Neural crest cell (in vitro differentiated cells): ENCODE measurements around the gene PFDN5. TPM values are rescaled to one million over a fixed set of nuclear protein-coding genes. Genes with fewer than 3 reads are reported as not detected.

ENCODE experiments used
- DNase-seq: peaks from one replicate; pipeline ENCODE4 v3.0.0; 2021; ENCODE audit warnings: low read depth, mixed read lengths, low spot score
- H3K27ac Mint-ChIP-seq: one replicate; pipeline ENCODE4 v1.8.0; 2021; ENCODE audit warnings: mild to moderate bottlenecking, mixed read lengths; ENCODE audit not compliant: unreplicated experiment
- H3K27me3 Mint-ChIP-seq: 2 replicates; pipeline ENCODE4 v1.8.0; 2021; ENCODE audit warnings: low read depth, mild to moderate bottlenecking, mixed read lengths
- H3K36me3 Mint-ChIP-seq: 2 replicates; pipeline ENCODE4 v1.8.0; 2021; ENCODE audit warnings: low read depth, mild to moderate bottlenecking, mixed read lengths
- H3K4me1 Mint-ChIP-seq: 2 replicates; pipeline ENCODE4 v1.8.0; 2021; ENCODE audit warnings: mixed read lengths
- H3K4me3 Mint-ChIP-seq: one replicate; pipeline ENCODE4 v1.8.0; 2021; ENCODE audit warnings: mild to moderate bottlenecking, mixed read lengths
- H3K9me3 Mint-ChIP-seq: 2 replicates; pipeline ENCODE4 v1.8.0; 2021; ENCODE audit warnings: mixed read lengths
- total RNA-seq: library from RNA; stranded (reverse); gene quantifications from 2 replicates; pipeline ENCODE4 v1.2.1, GENCODE V29; 2021
- TF ChIP-seq, protein P1 (sequence below): fragments of 200-600 bp; sonication (generic); conservative IDR thresholded peaks from 2 replicates; pipeline ENCODE4 v1.5.0; 2021; ENCODE audit warnings: antibody characterized with exemption, mild to moderate bottlenecking

The PFDN5 gene
- total RNA-seq, 1 donor from 2014 or later, result 326 TPM

GRCh38 chr12:53267999-53268629 lies 27.2 kb upstream of the PFDN5 start, which contains the start of gene ESPL1:
Gene ESPL1 (plus strand): TSS chr12:53268299. CDS start chr12:53268767, 468 bp downstream.
- no peaks in the 10 kb centered on the region for H3K27me3 Mint-ChIP-seq
- H3K36me3 Mint-ChIP-seq, result peaks cover 13% of the 10 kb centered on the region
- peak; percentile 71 for DNase-seq
- H3K4me3 Mint-ChIP-seq, result peak within 1 kb of the TSS; percentile 99
- H3K27ac Mint-ChIP-seq, result peak within 1 kb of the TSS; percentile 99
- TF ChIP-seq, protein P1, sequence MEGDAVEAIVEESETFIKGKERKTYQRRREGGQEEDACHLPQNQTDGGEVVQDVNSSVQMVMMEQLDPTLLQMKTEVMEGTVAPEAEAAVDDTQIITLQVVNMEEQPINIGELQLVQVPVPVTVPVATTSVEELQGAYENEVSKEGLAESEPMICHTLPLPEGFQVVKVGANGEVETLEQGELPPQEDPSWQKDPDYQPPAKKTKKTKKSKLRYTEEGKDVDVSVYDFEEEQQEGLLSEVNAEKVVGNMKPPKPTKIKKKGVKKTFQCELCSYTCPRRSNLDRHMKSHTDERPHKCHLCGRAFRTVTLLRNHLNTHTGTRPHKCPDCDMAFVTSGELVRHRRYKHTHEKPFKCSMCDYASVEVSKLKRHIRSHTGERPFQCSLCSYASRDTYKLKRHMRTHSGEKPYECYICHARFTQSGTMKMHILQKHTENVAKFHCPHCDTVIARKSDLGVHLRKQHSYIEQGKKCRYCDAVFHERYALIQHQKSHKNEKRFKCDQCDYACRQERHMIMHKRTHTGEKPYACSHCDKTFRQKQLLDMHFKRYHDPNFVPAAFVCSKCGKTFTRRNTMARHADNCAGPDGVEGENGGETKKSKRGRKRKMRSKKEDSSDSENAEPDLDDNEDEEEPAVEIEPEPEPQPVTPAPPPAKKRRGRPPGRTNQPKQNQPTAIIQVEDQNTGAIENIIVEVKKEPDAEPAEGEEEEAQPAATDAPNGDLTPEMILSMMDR, result peak; percentile 60
- H3K9me3 Mint-ChIP-seq, result no peaks in the 10 kb centered on the region
- peaks cover 35% of the 10 kb centered on the region for H3K4me1 Mint-ChIP-seq

DNA sequence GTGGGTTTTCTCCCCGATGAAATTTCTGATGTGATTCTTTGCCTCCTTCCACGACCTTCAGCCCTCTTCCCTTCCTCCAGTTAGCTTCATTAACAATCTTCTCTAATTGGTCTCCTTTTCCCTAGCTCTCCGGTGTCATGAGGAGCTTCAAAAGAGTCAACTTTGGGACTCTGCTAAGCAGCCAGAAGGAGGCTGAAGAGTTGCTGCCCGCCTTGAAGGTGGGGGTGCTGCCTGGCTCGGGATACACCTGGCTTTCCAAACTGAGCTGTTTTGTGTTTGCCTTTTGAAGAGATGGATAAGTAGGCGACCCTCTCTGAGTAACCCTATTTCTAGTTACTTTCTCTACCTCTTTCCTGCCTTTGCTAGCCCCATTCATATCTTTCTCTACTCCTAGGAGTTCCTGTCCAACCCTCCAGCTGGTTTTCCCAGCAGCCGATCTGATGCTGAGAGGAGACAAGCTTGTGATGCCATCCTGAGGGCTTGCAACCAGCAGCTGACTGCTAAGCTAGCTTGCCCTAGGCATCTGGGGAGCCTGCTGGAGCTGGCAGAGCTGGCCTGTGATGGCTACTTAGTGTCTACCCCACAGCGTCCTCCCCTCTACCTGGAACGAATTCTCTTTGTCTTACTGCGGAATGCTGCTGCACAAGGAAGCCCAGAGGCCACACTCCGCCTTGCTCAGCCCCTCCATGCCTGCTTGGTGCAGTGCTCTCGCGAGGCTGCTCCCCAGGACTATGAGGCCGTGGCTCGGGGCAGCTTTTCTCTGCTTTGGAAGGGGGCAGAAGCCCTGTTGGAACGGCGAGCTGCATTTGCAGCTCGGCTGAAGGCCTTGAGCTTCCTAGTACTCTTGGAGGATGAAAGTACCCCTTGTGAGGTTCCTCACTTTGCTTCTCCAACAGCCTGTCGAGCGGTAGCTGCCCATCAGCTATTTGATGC lies 26.4 kb upstream of the PFDN5 start:
- H3K36me3 Mint-ChIP-seq, result peaks cover 13% of the 10 kb centered on the region
- H3K27me3 Mint-ChIP-seq, result no peaks in the 10 kb centered on the region
- peaks cover 35% of the 10 kb centered on the region for H3K4me1 Mint-ChIP-seq
- DNase-seq, result no peak
- TF ChIP-seq, protein P1, result no peak
- peak overlapping the region; percentile 99 for H3K27ac Mint-ChIP-seq
- H3K9me3 Mint-ChIP-seq, result no peaks in the 10 kb centered on the region
- H3K4me3 Mint-ChIP-seq, result peak overlapping the region; percentile 99

DNA sequence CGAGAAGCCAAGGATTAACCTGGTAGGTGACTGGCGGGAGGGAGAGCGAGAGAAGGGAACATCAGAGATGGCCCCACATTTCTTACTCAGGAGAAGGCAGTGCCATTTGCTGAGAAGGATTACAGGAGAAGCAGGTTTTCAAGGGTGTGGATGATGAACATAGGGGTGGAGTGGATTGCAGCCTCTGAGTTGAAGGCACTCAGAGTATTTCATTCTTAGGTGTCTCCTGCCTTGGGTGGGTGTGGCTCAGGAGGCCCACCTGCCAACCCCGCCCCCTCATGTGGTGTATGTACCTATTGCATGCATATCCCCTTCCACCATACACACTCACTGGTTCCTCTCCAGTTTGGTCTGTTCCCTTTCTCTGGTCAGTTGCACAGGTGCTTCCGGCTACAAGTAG lies 20.9 kb upstream of the PFDN5 start:
- peaks cover 23% of the 10 kb centered on the region for H3K36me3 Mint-ChIP-seq
- H3K27me3 Mint-ChIP-seq, result no peaks in the 10 kb centered on the region
- DNase-seq, result no peak
- H3K4me1 Mint-ChIP-seq, result peaks cover 15% of the 10 kb centered on the region
- no peak overlapping the region for H3K27ac Mint-ChIP-seq
- TF ChIP-seq, protein P1, result no peak
- no peak overlapping the region for H3K4me3 Mint-ChIP-seq
- H3K9me3 Mint-ChIP-seq, result no peaks in the 10 kb centered on the region

DNA sequence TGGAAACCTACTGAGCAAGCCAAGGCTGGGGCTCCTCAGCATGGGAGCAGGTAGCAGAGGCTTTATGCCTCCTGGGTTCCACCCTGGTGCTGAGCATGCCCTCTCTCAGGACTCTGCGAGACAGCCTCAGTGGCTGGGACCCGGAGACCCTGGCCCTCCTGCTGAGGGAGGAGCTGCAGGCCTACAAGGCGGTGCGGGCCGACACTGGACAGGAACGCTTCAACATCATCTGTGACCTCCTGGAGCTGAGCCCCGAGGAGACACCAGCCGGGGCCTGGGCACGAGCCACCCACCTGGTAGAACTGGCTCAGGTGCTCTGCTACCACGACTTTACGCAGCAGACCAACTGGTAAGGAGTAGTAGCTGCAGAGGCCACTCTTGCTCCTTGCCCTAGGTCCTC lies 18.8 kb upstream of the PFDN5 start:
- peaks cover 5% of the 10 kb centered on the region for H3K4me1 Mint-ChIP-seq
- no peaks in the 10 kb centered on the region for H3K9me3 Mint-ChIP-seq
- no peak for DNase-seq
- H3K36me3 Mint-ChIP-seq, result peaks cover 19% of the 10 kb centered on the region
- TF ChIP-seq, protein P1, result no peak
- no peaks in the 10 kb centered on the region for H3K27me3 Mint-ChIP-seq
- no peak overlapping the region for H3K4me3 Mint-ChIP-seq
- H3K27ac Mint-ChIP-seq, result no peak overlapping the region

DNA sequence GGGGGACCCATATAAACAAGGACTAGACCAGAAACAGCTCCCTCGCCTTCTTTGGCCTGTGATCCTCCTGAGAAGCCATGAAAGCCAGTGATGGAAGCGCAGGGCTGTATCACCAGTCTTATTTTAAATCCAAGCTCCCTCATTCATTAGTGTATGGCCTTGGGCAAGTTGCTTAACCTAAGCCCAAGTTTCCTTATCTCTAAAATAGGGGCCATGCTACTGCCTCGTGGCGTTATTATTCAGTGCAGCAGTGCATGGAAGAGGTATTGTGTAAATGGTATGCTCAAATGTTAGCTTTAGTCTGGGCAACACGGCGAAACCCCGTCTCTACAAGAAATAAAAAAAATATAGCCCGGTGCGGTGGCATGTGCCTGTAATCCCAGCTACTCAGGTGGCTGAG lies 17.4 kb upstream of the PFDN5 start:
- Mint-ChIP-seq H3K9me3 (no peaks in the 10 kb centered on the region), H3K4me1 (no peaks in the 10 kb centered on the region), H3K36me3 (peaks cover 17% of the 10 kb centered on the region), H3K4me3 (no peak overlapping the region), H3K27ac (no peak overlapping the region), H3K27me3 (no peaks in the 10 kb centered on the region)
- no peak for DNase-seq
- TF ChIP-seq, protein P1, result no peak
